Stimulated activated CD8-positive, alpha-beta memory T cell treated with anti-CD3 and anti-CD28 coated beads, Interleukin-2, amount 100 ng/mL, for 48 hours (primary cell): ENCODE results near the gene RARRES2.
A peak's percentile ranks its signal among the peaks of the same experiment; 100 is the strongest.

ENCODE experiments used
- DNase-seq, 2 donors: peaks; one replicate each; pipeline ENCODE4 v3.0.0-alpha.2; 2020; ENCODE audit warnings: low read depth in 2 of 2

RARRES2 gene

GRCh38 chr7:150337659-150338081 is 3.8 kb downstream of the RARRES2 start:
- DNase-seq = no peak

- no peak for DNase-seq
These were observed 4.2 kb downstream of the RARRES2 start for GRCh38 chr7:150337179-150337578.

DNA sequence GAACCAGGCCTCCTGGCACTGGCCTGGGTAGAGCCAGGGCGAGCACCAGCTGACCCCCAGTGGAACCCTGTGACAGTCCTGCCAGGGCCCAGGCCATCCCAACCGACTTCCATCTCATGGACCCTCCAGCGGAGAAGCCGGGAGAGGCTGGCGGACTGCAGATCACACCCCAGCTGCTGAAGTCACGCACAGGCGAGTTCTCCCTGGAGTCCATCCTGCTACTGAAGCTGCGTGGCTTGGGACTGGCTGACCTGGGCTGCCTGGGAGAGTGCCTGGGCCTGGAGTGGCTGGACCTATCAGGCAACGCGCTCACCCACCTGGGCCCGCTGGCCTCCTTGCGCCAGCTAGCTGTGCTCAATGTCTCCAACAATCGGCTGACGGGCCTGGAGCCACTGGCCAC is 4.7 kb downstream of the RARRES2 start:
- DNase-seq = no peak

GRCh38 chr7:150335774-150336112 is 5.7 kb downstream of the RARRES2 start:
- no peak for DNase-seq

GRCh38 chr7:150335108-150335773 is 6.2 kb downstream of the RARRES2 start:
- no peak for DNase-seq

DNA sequence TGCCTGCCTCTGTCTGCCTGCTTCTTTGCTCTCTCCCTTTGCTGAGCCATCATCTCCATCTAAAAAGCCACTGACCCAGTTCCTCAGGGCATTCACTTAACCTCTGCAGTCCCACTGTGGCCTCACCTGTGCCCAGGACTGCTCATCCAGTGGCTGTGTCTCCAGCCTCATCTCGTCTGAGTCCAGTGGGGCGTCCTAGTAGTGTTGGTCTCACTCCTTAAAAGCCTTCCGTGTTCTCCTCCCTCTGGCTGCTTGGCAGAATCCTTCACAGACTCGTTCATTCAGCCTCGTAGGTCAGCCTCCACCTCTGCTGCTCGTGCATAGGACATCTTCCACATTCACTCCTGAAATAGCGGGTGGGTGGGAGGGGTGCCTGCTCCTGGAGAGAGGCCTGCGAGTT is 7.3 kb downstream of the RARRES2 start:
- DNase-seq = no peak

GRCh38 chr7:150333659-150334058 is 7.8 kb downstream of the RARRES2 start:
- no peak for DNase-seq

DNA sequence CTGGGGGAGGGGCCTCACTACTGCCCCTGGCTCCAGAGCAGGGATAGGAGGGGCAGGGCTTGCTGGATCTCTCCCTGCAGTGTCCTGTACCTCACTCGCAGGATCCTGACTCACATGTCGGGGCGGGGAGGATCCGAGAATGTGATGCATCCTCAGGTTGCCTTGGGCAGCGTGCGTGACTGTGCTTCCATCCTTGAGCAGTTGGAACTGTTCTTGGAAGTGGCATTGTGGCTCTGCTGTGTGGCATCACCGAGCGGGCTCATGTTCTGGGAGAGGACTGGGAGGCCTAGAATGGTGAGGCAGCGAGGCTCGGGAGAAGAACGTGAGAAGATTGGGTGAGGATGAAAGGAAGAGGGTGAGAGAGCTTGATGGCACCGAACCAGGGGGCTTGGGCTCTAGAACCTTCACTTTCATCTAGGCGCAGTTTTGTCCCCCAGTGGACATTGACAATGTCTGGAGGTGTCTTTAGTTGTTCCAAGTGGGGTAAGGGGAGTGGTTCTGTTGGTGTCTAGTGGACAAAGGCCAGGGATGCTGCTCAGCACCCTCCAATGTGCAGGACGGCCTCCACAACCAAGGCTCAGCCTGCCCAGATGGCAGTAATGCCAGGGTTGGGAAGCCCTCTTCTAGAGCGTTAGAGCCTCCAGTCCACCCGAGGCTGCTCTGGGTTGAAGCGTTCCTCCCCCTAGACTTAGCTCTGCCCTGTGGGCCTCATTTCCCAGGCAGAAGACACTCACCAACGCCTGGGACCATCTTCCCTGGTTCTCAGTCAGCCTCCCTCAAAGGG is 8.4 kb downstream of the RARRES2 start:
- no peak for DNase-seq

- no peak for DNase-seq
These were observed 11.1 kb downstream of the RARRES2 start for GRCh38 chr7:150330211-150330885.

DNA sequence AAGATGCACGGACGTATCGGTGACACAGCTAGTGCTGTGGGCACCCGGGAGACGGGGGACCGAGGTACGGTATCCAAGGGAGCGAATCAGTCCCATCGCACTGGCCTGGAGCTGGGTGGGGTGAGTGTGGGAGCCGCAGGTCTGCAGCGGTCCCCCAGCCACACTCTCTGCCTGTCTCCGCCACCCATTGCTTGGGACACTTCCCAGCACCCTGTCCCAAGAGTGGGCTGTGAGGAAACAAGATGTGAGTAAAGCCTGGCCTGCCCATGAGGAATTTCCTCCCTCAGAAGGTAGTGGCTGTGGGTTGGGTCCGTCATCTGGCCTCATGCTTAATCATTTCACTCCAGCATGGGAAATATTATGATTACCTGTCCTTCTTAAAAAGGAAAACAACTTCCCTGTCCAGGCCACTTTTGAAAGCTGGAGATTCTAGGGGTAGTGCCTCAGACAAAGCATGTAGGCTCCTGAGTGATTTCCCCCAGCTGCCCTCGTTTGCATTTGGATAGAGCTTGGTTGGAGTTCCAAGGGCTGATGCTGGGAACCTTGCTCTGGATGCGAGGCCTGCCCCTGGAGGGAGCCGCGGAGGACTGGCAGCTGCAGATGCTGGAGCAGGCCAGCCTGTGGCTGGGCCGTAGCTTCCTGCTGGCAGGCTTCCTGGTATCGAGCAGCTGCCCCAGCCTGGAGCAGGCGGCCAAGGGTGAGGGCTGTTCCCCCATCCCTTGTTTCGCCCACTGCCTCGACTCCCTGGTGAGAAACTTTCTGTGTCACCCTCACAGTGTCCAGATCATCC is 11.9 kb downstream of the RARRES2 start:
- DNase-seq = no peak

GRCh38 chr7:150327308-150327707 is 14.1 kb downstream of the RARRES2 start:
- no peak for DNase-seq

DNA sequence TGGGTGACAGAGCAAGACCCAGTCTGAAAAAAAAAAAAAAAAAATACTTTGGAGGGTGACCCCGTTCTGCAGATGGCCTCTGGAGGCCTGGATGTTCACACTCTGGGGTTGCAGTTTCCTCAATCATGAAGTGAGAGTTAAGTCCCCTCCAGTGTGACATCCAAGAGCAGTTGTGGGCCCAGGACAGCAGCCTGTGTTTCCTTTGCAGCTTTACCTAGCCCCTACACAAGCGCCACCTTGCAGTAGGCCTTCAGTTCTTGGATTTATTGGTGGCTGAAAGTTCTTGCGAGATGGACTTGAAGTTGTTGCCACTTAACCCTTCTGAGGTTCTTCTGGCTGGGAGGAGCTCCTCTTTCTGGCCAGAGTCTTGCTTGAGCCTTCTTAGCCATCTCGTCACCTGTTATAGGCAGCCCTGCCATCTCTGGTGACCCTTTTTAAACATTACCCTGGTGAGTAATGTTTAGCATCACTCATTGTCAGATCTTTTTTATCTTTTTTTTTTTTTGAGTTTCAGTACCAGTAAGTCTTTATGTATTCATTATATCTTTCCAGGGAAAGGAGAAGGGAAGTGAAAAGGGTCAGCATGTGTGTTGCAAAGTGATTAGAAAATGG is 14.7 kb downstream of the RARRES2 start:
- DNase-seq = no peak

- no peak for DNase-seq
These were observed 15.5 kb downstream of the RARRES2 start for GRCh38 chr7:150325901-150326300.

GRCh38 chr7:150325110-150325611 is 16.3 kb downstream of the RARRES2 start:
- no peak for DNase-seq

DNA sequence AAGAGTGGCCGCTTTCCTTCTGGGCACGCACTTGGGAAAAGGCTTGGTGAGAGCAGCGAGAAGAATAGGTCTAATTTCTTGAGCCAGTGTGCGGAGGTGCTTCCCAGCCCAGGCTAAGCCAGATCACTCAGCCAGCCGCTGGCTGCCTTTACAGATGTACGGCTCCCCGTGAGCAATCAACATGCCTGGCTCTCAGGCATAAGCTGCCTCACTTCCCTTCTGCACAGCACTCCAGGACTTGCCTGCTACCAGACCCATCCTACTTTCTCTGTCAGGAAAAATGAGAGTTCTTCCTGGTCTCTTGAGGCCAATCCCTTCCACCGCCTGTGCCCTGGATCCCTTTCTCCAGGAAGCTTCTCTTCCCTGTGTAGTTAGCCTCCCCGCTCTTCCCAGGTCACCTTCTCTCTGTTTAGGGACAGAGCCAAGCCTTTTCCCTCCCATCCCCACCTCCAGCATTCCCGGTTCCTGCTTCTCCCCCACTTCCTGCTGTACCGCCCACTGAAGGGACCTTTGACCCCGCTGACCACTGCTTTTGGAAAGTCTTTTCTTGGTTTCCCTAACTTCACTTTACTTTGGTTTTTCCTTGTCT is 17.0 kb downstream of the RARRES2 start:
- no peak for DNase-seq

DNA sequence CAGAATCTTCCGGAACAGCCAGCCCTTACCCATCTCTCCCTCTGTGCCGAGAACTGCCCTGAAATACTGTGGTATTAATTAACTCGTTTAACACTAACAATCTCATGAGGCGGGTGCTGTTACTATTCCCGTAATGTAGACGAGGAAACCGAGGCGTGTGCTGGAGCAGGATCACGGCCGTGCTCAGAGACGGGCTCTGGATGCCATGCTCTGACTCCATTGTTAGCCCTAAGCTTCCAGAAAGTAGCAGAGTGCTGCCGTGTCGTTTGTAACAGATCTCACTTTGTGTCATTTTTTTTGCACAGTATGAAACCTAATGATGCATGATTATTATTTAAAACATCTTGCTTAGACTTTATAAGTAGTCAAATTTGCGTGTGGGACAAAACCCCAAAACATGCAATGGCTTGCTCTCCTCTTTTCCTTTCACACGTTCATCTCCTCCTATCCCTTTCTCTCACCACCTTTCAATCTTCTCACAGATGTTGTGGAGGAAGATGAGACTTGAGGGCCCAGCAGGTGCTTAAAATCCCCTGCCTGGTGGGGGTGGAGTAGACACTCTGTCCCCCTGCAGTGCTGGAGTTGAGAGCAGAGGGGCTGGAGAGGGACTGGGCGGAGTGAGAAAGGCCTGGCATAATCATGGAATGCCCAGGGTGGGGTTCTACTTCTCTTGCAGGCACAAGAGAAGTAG is 17.6 kb downstream of the RARRES2 start:
- no peak for DNase-seq

GRCh38 chr7:150322833-150323681 is 18.4 kb downstream of the RARRES2 start, which contains the start of the genes ACTR3C and LRRC61:
Gene ACTR3C (minus strand): TSS chr7:150323545. CDS start chr7:150295296, 28,249 bp downstream.
Gene LRRC61 (plus strand): TSS chr7:150323355. CDS start chr7:150336862, 13,507 bp downstream.
- DNase-seq = peak; percentile 58 to 67

DNA sequence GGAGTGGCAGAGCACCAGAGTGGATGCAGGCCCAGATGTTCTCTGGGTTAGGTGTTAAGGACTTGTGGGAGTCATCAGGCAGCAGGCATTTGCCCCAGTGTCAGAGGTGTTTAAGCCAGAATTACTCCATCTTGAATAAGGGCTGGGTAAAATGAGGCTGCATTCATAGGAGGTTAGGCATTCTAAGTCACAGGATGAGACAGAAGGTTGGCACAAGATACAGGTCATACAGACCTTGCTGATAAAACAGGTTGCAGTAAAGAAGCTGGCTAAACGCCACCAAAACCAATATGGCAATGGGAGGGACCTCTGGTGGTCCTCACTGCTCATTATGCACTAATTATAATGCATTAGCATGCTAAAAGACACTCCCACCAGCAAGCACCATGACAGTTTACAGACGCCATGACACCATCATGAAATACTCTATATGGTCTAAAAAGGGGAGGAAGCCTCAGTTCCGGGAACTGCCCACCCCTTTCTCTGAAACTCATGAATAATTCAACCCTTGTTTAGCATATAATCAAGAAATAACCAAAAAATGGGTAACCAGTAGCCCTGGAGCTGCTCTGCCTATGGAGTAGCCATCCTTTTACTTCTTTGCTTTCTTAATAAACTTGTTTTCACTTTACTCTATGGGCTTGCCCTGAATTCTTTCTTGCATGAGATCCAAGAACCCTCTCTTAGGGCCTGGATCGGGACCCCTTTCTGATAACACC is 19.2 kb downstream of the RARRES2 start:
- peak; percentile 20 to 46 for DNase-seq

DNA sequence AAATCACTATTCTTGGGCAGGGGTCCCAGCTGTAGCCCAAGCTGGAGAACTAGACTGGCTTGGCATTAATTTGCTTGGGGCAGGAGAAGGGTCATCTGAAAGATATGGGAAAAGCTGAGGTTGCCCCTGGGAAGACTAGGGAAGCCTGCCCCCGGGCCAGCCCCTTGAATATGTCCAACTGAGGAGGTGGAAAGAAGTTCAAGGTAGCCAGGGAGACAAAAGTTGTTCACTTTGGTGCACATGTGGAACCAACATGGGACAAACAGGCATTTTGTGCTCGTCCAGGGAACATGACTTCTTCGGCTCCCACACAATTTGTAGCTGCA is 19.7 kb downstream of the RARRES2 start:
- no peak for DNase-seq
